OCI-LY7 (cell line): ENCODE results near the gene NDC80.

ENCODE experiments used
- EZH2phosphoT487 ChIP-seq: fragments of 200-600 bp; sonication (generic); IDR thresholded peaks from 2 replicates; pipeline ENCODE4 v1.6.1; 2018; ENCODE audit warnings: low read depth, borderline replicate concordance, mild to moderate bottlenecking, mixed run types, antibody characterized with exemption, low read length, moderate library complexity, mixed read lengths
- TF ChIP-seq, protein P1 (sequence below): fragments of 200-600 bp; sonication (generic); conservative IDR thresholded peaks from 2 replicates; pipeline ENCODE4 v1.5.1; 2014; ENCODE audit warnings: mild to moderate bottlenecking, antibody characterized with exemption, low read length, moderate library complexity, mixed read lengths

DNA sequence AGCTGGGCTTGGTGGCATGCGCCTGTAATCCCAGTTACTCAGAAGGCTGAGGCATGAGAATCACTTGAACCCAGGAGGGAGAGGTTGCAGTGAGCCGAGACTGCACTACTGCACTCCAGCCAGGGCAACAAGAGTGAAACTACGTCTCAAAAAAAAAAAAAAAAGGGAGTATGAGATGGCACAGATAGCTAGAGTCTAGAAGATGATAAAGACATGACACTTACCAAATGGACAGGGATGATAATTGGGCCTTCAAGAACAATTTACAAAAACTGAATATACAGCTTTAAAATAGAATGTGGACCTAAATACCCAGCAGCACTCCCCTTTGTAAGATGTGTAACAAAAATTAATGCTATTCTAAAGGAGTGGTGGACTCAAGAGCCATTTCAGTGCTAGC lies 2.8 kb upstream of the NDC80 start:
- TF ChIP-seq, protein P1, sequence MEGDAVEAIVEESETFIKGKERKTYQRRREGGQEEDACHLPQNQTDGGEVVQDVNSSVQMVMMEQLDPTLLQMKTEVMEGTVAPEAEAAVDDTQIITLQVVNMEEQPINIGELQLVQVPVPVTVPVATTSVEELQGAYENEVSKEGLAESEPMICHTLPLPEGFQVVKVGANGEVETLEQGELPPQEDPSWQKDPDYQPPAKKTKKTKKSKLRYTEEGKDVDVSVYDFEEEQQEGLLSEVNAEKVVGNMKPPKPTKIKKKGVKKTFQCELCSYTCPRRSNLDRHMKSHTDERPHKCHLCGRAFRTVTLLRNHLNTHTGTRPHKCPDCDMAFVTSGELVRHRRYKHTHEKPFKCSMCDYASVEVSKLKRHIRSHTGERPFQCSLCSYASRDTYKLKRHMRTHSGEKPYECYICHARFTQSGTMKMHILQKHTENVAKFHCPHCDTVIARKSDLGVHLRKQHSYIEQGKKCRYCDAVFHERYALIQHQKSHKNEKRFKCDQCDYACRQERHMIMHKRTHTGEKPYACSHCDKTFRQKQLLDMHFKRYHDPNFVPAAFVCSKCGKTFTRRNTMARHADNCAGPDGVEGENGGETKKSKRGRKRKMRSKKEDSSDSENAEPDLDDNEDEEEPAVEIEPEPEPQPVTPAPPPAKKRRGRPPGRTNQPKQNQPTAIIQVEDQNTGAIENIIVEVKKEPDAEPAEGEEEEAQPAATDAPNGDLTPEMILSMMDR: no peak
- TF ChIP-seq EZH2phosphoT487: no peak
